GM13976 (cell line): Measurements from ENCODE around the gene NFKBIE.
"Not testable (repeated sequence)": the region's sequence is repeated elsewhere in the genome, so short reads cannot be mapped to it uniquely, and the experiment has no call there.

ENCODE experiments used
- DNase-seq: peaks from one replicate; pipeline ENCODE4 v3.0.0; 2012; ENCODE audit warnings: low spot score
- in situ Hi-C: fragments of 300-500 bp; cut with MboI; formaldehyde crosslinking; loops from one replicate; pipeline ENCODE4 v1.12.0; 2022; ENCODE audit warnings: low sequenced_read_pairs, mixed read lengths, inconsistent platforms; ENCODE audit not compliant: unreplicated experiment
- TF ChIP-seq, protein P1 (sequence below): IDR thresholded peaks from 2 replicates; pipeline ENCODE4 v1.5.1; 2012; ENCODE audit warnings: borderline replicate concordance, mild to moderate bottlenecking; ENCODE audit not compliant: insufficient read depth; ENCODE audit errors: extremely low read depth, missing control alignments, control extremely low read depth

The NFKBIE gene

DNA sequence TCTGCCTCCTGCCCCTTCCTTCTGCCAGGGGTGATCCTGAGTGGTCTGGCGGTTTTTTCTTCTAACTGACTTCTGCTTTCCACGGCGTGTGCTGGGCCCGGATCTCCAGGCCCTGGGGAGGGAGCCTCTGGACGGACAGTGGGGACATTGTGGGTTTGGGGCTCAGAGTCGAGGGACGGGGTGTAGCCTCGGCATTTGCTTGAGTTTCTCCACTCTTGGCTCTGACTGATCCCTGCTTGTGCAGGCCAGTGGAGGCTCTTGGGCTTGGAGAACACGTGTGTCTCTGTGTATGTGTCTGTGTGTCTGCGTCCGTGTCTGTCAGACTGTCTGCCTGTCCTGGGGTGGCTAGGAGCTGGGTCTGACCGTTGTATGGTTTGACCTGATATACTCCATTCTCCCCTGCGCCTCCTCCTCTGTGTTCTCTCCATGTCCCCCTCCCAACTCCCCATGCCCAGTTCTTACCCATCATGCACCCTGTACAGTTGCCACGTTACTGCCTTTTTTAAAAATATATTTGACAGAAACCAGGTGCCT is 31.7 kb downstream of the NFKBIE start:
- peak; percentile 12 for DNase-seq
- in situ Hi-C loops = loop anchor here (5.0 kb wide), 1 partner anchor 61 kb away; no protein-coding TSS in a partner anchor
- TF ChIP-seq, protein P1, sequence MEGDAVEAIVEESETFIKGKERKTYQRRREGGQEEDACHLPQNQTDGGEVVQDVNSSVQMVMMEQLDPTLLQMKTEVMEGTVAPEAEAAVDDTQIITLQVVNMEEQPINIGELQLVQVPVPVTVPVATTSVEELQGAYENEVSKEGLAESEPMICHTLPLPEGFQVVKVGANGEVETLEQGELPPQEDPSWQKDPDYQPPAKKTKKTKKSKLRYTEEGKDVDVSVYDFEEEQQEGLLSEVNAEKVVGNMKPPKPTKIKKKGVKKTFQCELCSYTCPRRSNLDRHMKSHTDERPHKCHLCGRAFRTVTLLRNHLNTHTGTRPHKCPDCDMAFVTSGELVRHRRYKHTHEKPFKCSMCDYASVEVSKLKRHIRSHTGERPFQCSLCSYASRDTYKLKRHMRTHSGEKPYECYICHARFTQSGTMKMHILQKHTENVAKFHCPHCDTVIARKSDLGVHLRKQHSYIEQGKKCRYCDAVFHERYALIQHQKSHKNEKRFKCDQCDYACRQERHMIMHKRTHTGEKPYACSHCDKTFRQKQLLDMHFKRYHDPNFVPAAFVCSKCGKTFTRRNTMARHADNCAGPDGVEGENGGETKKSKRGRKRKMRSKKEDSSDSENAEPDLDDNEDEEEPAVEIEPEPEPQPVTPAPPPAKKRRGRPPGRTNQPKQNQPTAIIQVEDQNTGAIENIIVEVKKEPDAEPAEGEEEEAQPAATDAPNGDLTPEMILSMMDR = no peak

GRCh38 chr6:44232676-44233566 is 32.4 kb downstream of the NFKBIE start:
- peak; percentile 15 for DNase-seq
- in situ Hi-C loops = loop anchor here (5.0 kb wide), 1 partner anchor 61 kb away; no protein-coding TSS in a partner anchor
- TF ChIP-seq, protein P1 = no peak

- DNase-seq = not testable (repeated sequence)
- in situ Hi-C loops = loop anchor here (5.0 kb wide), 1 partner anchor 59 kb away; no protein-coding TSS in a partner anchor
Measured at GRCh38 chr6:44231426-44231825, 33.9 kb downstream of the NFKBIE start.

DNA sequence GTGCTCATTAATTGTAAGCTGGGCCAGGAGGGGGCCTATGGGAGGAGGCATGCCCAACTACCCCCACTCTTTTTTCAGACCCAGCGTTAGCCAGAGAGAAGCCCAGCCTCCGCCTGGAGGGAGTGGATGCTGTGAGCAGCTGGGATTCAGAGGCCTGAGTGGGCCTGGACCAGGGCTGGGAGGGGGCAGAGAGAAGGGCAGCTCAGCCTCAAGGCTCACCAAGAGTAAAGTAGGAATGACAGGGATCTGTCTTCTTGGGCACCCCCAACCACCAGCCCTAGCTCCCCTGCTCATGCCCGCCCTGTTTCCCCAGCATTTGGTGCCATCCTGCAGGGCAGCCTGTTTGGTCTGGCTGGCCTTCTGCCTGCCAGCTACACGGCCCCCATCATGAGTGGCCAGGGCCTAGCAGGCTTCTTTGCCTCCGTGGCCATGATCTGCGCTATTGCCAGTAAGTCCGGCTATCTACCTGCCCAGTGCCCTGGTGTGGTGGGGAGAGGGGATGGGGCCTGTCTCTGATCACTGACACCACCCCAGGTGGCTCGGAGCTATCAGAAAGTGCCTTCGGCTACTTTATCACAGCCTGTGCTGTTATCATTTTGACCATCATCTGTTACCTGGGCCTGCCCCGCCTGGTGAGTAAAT is 35.2 kb downstream of the NFKBIE start:
- TF ChIP-seq, protein P1 = no peak
- in situ Hi-C loops = loop anchor here (5.0 kb wide), 1 partner anchor 58 kb away; no protein-coding TSS in a partner anchor
- DNase-seq = peak; percentile 5

GRCh38 chr6:44229376-44230033 is 35.8 kb downstream of the NFKBIE start:
- in situ Hi-C loops = loop anchor here (5.0 kb wide), 1 partner anchor 57 kb away; no protein-coding TSS in a partner anchor
- TF ChIP-seq, protein P1 = no peak
- DNase-seq = no peak

- TF ChIP-seq, protein P1 = no peak
- in situ Hi-C loops = no loop called here
- DNase-seq = peak; percentile 9
Measured at GRCh38 chr6:44228836-44229235, 36.5 kb downstream of the NFKBIE start.
